Measurements from ENCODE around the gene GET4.

Gene GET4

GRCh38 chr7:888081-889024, 12.0 kb downstream of the GET4 start:
- no peak for DNase-seq

GRCh38 chr7:889025-889390, 12.7 kb downstream of the GET4 start:
- no peak for DNase-seq

GRCh38 chr7:889391-889790, 13.0 kb downstream of the GET4 start:
- no peak for DNase-seq

- no peak for DNase-seq
Observed at GRCh38 chr7:890868-891267, 14.5 kb downstream of the GET4 start.

- DNase-seq: no peak
Observed at GRCh38 chr7:891291-891690, 14.9 kb downstream of the GET4 start.

- no peak for DNase-seq
Observed at GRCh38 chr7:891805-892204, 15.5 kb downstream of the GET4 start.

GRCh38 chr7:892648-893593, 16.6 kb downstream of the GET4 start:
- no peak for DNase-seq

- DNase-seq: no peak
Observed at GRCh38 chr7:893686-894085, 17.3 kb downstream of the GET4 start.

- no peak for DNase-seq
Observed at GRCh38 chr7:894164-894867, 18.0 kb downstream of the GET4 start.

GRCh38 chr7:894927-895450, 18.6 kb downstream of the GET4 start:
- no peak for DNase-seq

- DNase-seq: no peak
Observed at GRCh38 chr7:895451-896052, 19.2 kb downstream of the GET4 start.

GRCh38 chr7:896346-897075, 20.2 kb downstream of the GET4 start:
- no peak for DNase-seq

GRCh38 chr7:897086-897485, 20.7 kb downstream of the GET4 start:
- no peak for DNase-seq

GRCh38 chr7:897771-898376, 21.5 kb downstream of the GET4 start:
- no peak for DNase-seq

- DNase-seq: no peak
Observed at GRCh38 chr7:898460-898854, 22.1 kb downstream of the GET4 start.

- no peak for DNase-seq
Observed at GRCh38 chr7:898855-899681, 22.7 kb downstream of the GET4 start.

GRCh38 chr7:899806-900205, 23.5 kb downstream of the GET4 start:
- no peak for DNase-seq

- DNase-seq: no peak
Observed at GRCh38 chr7:900331-901040, 24.1 kb downstream of the GET4 start.

- no peak for DNase-seq
Observed at GRCh38 chr7:901041-901387, 24.7 kb downstream of the GET4 start.
